Liver (tissue), 9 donors: ENCODE results near the gene AGPAT3. TPM values are rescaled to one million over a fixed set of nuclear protein-coding genes. Genes with fewer than 3 reads are reported as not detected.
"Not testable (repeated sequence)": the region's sequence is repeated elsewhere in the genome, so short reads cannot be mapped to it uniquely, and the experiment has no call there.

Experiments used
- DNase-seq: peaks from one replicate; pipeline ENCODE4 v3.0.0-alpha.2; 2017; ENCODE audit warnings: low spot score
- H3K27ac ChIP-seq, 2 donors: one replicate each; pipeline ENCODE4 v1.7.0; 2013; ENCODE audit warnings: inconsistent platforms in 2 of 2, low read length in 2 of 2, control low read depth in 1 of 2, low read depth in 1 of 2, mild to moderate bottlenecking in 1 of 2
- H3K27me3 ChIP-seq, 4 donors: one replicate each; pipeline versions ENCODE4 v1.6.1 to v1.7.0; 2013; ENCODE audit warnings: low read length in 3 of 4, inconsistent platforms in 1 of 4, mild to moderate bottlenecking in 1 of 4, moderate library complexity in 1 of 4; ENCODE audit not compliant: control insufficient read depth in 4 of 4, insufficient read depth in 4 of 4
- H3K36me3 ChIP-seq, 4 donors: one replicate each; pipeline versions ENCODE4 v1.6.1 to v1.7.0; 2013; ENCODE audit warnings: low read length in 3 of 4, mild to moderate bottlenecking in 3 of 4, low read depth in 1 of 4, moderate library complexity in 1 of 4; ENCODE audit not compliant: control insufficient read depth in 4 of 4, insufficient read depth in 3 of 4
- H3K4me1 ChIP-seq, 4 donors: one replicate each; pipeline versions ENCODE4 v1.6.1 to v1.7.0; 2013; ENCODE audit warnings: low read length in 3 of 4, mild to moderate bottlenecking in 3 of 4, moderate library complexity in 1 of 4; ENCODE audit not compliant: control insufficient read depth in 4 of 4, insufficient read depth in 4 of 4
- H3K4me3 ChIP-seq, 3 donors: one replicate each; pipeline versions ENCODE4 v1.6.1 to v1.7.0; 2013; ENCODE audit warnings: low read length in 3 of 3, control low read depth in 1 of 3, low read depth in 1 of 3, mild to moderate bottlenecking in 1 of 3
- H3K9ac ChIP-seq, 2 donors: one replicate each; pipeline ENCODE4 v1.7.0; 2013; ENCODE audit warnings: low read length in 2 of 2, mild to moderate bottlenecking in 2 of 2, moderate library complexity in 2 of 2, control low read depth in 1 of 2, low read depth in 1 of 2
- H3K9me3 ChIP-seq, 4 donors: one replicate each; pipeline versions ENCODE4 v1.6.1 to v1.7.0; 2013; ENCODE audit warnings: low read length in 3 of 4; ENCODE audit not compliant: control insufficient read depth in 4 of 4
- EGR1 ChIP-seq, 2 donors: IDR thresholded peaks; 2 replicates each; pipeline ENCODE4 v1.6.1; 2016 to 2018; ENCODE audit warnings: antibody characterized with exemption in 2 of 2, low read depth in 2 of 2
- FOXA2 ChIP-seq: IDR thresholded peaks from 2 replicates; pipeline ENCODE4 v1.6.1; 2016; ENCODE audit warnings: antibody characterized with exemption
- HNF4A ChIP-seq, 2 donors: conservative IDR thresholded peaks; 2 replicates each; pipeline ENCODE4 v1.6.1; 2016; ENCODE audit warnings: antibody characterized with exemption in 2 of 2, mild to moderate bottlenecking in 2 of 2
- HNF4G ChIP-seq: IDR thresholded peaks from 2 replicates; pipeline ENCODE4 v1.6.1; 2016; ENCODE audit warnings: antibody characterized with exemption
- RAD21 ChIP-seq, 2 donors: IDR thresholded peaks; 2 replicates each; pipeline ENCODE4 v1.6.1; 2016; ENCODE audit warnings: antibody characterized with exemption in 2 of 2, mild to moderate bottlenecking in 2 of 2
- RXRA ChIP-seq, 2 donors: IDR thresholded peaks; 2 replicates each; pipeline ENCODE4 v1.6.1; 2017 to 2018; ENCODE audit warnings: antibody characterized with exemption in 2 of 2, mild to moderate bottlenecking in 1 of 2
- SP1 ChIP-seq: IDR thresholded peaks from 2 replicates; pipeline ENCODE4 v1.6.1; 2018; ENCODE audit warnings: antibody characterized with exemption, mild to moderate bottlenecking
- YY1 ChIP-seq: IDR thresholded peaks from 2 replicates; pipeline ENCODE4 v1.6.1; 2016; ENCODE audit warnings: antibody characterized with exemption, mild to moderate bottlenecking
- WGBS: extraction: QIAGEN DNeasy Blood & Tissue Kit; methylation state at CpG from one replicate; pipeline ENCODE4 v1.1.7; 2013; 5-methylcytosine and 5-hydroxymethylcytosine counted together
- polyA plus RNA-seq, 2 donors: library from polyadenylated mRNA; stranded (reverse) in 1 of 2; unstranded in 1 of 2; fragments of 200-250 nt in 1 of 2; fragments of >200 nt in 1 of 2; fragmentation: Nextera tagmentation in 1 of 2; extraction: Ambion mirVana in 1 of 2; gene quantifications; one replicate each; pipeline versions ENCODE4 v1.2.1 to v1.2.3, GENCODE V29; 2013 to 2015
- total RNA-seq, 2 donors: library from RNA; depleted of rRNA; stranded (reverse); fragments of >200 nt; gene quantifications; one replicate each; pipeline ENCODE4 v1.2.3, GENCODE V29; 2014
- TF ChIP-seq, protein P1 (sequence below): IDR thresholded peaks from 2 replicates; pipeline ENCODE4 v1.6.1; 2016; ENCODE audit warnings: antibody characterized with exemption
- TF ChIP-seq, protein P2 (sequence below): fragments of 150-350 bp; IDR thresholded peaks from 2 replicates; pipeline ENCODE4 v1.5.1; 2017; ENCODE audit warnings: improper control_type of control experiment, low read depth, low read length; ENCODE audit not compliant: missing input control
- TF ChIP-seq, protein P3 (sequence below): IDR thresholded peaks from 2 replicates; pipeline ENCODE4 v1.6.1; 2016; ENCODE audit warnings: antibody characterized with exemption, mild to moderate bottlenecking
- TF ChIP-seq, protein P4 (sequence below): IDR thresholded peaks from 2 replicates; pipeline ENCODE4 v1.6.1; 2016; ENCODE audit warnings: antibody characterized with exemption
- TF ChIP-seq, protein P5 (sequence below): IDR thresholded peaks from 2 replicates; pipeline ENCODE4 v1.6.1; 2016; ENCODE audit warnings: antibody characterized with exemption
- donor health status: healthy.
- donor health status: healthy.
- donor health status: healthy.
- donor health status: healthy.
- donor health status: healthy.

AGPAT3 gene
- total and polyA plus RNA-seq, 4 donors, result 32.3 to 148 (median 59.8) TPM

DNA sequence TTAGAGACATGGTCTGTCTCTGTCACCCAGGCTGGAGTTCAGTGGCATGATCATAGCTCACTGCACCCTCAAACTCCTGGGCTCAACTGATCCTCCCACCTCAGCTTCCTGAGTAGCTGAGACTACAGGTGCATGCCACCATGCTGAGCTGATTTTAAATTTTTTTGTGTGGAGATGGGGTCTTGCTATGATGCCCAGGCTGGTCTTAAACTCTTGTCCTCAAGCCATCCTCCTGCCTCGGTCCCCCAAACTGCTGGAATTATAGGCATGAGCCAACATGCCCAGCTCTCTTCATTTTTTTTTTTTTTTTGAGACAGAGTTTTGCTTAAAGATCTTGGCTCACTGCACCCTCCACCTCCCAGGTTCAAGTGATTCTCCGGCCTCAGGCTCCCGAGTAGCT lies 24.8 kb upstream of the AGPAT3 start:
- TF ChIP-seq EGR1 (IDR thresholded peaks at IDR 0.05; ENCODE audit: low read depth in 2 of 2) (no peak), SP1 (no peak), FOXA2 (no peak), YY1 (no peak), HNF4G (no peak), RAD21 (IDR thresholded peaks at IDR 0.05) (no peak), RXRA (IDR thresholded peaks at IDR 0.05) (no peak), HNF4A (conservative IDR thresholded peaks at IDR 0.05) (no peak)
- TF ChIP-seq, protein P1, sequence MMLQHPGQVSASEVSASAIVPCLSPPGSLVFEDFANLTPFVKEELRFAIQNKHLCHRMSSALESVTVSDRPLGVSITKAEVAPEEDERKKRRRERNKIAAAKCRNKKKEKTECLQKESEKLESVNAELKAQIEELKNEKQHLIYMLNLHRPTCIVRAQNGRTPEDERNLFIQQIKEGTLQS, result no peak
- TF ChIP-seq, protein P2, sequence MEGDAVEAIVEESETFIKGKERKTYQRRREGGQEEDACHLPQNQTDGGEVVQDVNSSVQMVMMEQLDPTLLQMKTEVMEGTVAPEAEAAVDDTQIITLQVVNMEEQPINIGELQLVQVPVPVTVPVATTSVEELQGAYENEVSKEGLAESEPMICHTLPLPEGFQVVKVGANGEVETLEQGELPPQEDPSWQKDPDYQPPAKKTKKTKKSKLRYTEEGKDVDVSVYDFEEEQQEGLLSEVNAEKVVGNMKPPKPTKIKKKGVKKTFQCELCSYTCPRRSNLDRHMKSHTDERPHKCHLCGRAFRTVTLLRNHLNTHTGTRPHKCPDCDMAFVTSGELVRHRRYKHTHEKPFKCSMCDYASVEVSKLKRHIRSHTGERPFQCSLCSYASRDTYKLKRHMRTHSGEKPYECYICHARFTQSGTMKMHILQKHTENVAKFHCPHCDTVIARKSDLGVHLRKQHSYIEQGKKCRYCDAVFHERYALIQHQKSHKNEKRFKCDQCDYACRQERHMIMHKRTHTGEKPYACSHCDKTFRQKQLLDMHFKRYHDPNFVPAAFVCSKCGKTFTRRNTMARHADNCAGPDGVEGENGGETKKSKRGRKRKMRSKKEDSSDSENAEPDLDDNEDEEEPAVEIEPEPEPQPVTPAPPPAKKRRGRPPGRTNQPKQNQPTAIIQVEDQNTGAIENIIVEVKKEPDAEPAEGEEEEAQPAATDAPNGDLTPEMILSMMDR, result no peak
- TF ChIP-seq, protein P3, sequence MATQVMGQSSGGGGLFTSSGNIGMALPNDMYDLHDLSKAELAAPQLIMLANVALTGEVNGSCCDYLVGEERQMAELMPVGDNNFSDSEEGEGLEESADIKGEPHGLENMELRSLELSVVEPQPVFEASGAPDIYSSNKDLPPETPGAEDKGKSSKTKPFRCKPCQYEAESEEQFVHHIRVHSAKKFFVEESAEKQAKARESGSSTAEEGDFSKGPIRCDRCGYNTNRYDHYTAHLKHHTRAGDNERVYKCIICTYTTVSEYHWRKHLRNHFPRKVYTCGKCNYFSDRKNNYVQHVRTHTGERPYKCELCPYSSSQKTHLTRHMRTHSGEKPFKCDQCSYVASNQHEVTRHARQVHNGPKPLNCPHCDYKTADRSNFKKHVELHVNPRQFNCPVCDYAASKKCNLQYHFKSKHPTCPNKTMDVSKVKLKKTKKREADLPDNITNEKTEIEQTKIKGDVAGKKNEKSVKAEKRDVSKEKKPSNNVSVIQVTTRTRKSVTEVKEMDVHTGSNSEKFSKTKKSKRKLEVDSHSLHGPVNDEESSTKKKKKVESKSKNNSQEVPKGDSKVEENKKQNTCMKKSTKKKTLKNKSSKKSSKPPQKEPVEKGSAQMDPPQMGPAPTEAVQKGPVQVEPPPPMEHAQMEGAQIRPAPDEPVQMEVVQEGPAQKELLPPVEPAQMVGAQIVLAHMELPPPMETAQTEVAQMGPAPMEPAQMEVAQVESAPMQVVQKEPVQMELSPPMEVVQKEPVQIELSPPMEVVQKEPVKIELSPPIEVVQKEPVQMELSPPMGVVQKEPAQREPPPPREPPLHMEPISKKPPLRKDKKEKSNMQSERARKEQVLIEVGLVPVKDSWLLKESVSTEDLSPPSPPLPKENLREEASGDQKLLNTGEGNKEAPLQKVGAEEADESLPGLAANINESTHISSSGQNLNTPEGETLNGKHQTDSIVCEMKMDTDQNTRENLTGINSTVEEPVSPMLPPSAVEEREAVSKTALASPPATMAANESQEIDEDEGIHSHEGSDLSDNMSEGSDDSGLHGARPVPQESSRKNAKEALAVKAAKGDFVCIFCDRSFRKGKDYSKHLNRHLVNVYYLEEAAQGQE, result no peak
- TF ChIP-seq, protein P4, sequence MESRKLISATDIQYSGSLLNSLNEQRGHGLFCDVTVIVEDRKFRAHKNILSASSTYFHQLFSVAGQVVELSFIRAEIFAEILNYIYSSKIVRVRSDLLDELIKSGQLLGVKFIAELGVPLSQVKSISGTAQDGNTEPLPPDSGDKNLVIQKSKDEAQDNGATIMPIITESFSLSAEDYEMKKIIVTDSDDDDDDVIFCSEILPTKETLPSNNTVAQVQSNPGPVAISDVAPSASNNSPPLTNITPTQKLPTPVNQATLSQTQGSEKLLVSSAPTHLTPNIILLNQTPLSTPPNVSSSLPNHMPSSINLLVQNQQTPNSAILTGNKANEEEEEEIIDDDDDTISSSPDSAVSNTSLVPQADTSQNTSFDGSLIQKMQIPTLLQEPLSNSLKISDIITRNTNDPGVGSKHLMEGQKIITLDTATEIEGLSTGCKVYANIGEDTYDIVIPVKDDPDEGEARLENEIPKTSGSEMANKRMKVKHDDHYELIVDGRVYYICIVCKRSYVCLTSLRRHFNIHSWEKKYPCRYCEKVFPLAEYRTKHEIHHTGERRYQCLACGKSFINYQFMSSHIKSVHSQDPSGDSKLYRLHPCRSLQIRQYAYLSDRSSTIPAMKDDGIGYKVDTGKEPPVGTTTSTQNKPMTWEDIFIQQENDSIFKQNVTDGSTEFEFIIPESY, result no peak
- Histone ChIP-seq H3K27ac (no peak overlapping the region), H3K9ac (no peak overlapping the region), H3K36me3 (no peaks in the 10 kb centered on the region), H3K27me3 (no peaks in the 10 kb centered on the region), H3K9me3 (no peaks in the 10 kb centered on the region), H3K4me1 (no peaks in the 10 kb centered on the region), H3K4me3 (no peak overlapping the region)
- over 99% methylated on average over 3 of the region's 3 CpGs for WGBS
- no peak for DNase-seq

DNA sequence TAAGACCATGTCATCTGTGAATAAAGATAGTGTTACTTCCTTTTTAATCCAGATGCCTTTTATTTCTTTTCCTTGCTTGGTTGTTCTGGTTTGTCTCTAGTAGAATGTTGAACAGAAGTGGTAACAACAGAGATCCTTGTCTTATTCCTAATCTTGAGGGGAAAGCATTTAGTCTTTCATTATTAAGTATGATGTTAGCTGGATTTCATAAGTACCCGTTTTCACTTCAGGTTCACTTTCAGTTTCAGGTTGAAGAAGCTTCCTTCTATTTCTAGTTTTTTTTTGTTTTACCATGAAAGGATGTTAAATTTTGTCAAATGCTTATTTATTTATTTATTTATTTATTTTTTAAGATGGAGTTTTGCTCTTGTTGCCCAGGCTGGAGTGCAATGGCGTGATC lies 22.3 kb upstream of the AGPAT3 start:
- TF ChIP-seq, protein P5, sequence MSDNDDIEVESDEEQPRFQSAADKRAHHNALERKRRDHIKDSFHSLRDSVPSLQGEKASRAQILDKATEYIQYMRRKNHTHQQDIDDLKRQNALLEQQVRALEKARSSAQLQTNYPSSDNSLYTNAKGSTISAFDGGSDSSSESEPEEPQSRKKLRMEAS, result no peak
- no peak for TF ChIP-seq HNF4G
- no peak for TF ChIP-seq HNF4A (conservative IDR thresholded peaks at IDR 0.05)
- Histone ChIP-seq H3K27me3 (no peaks in the 10 kb centered on the region), H3K27ac (no peak overlapping the region), H3K9me3 (no peaks in the 10 kb centered on the region), H3K36me3 (no peaks in the 10 kb centered on the region), H3K4me3 (no peak overlapping the region), H3K9ac (no peak overlapping the region), H3K4me1 (no peaks in the 10 kb centered on the region)
- no peak for DNase-seq
- 50% methylated on average over 2 of the region's 2 CpGs for WGBS

DNA sequence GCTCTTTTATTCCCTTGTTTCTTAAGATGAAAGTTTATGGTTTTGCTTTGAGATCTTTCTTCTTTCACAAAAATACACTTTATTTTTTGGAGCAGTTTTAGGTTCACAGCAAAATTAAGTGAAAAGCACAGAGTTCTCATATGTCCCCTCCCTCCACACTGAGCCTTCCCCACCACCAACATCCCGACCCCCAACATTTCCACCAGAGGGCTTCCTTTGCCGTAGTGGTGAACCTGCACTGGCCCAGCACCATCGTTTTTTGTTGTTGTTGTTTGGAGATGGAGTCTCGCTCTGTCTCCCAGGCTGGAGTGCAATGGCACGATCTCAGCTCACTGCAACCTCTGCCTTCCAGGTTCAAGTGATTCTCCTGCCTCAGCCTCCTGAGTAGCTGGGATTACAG lies 20.1 kb upstream of the AGPAT3 start:
- not testable (repeated sequence) for H3K36me3 ChIP-seq, H3K27ac ChIP-seq, H3K9ac ChIP-seq, H3K4me1 ChIP-seq, H3K27me3 ChIP-seq, H3K9me3 ChIP-seq, DNase-seq, H3K4me3 ChIP-seq
- 75% methylated on average over 5 of the region's 5 CpGs for WGBS
